HG03196 (cell line): Measurements from ENCODE around the gene SRF.
A peak's percentile ranks its signal among the peaks of the same experiment; 100 is the strongest.

Source experiments
- ATAC-seq: cut with Tn5 transposase; IDR thresholded peaks from one replicate; pipeline ENCODE4 v1.9.1; 2021; ENCODE audit not compliant: unreplicated experiment

Gene SRF

DNA sequence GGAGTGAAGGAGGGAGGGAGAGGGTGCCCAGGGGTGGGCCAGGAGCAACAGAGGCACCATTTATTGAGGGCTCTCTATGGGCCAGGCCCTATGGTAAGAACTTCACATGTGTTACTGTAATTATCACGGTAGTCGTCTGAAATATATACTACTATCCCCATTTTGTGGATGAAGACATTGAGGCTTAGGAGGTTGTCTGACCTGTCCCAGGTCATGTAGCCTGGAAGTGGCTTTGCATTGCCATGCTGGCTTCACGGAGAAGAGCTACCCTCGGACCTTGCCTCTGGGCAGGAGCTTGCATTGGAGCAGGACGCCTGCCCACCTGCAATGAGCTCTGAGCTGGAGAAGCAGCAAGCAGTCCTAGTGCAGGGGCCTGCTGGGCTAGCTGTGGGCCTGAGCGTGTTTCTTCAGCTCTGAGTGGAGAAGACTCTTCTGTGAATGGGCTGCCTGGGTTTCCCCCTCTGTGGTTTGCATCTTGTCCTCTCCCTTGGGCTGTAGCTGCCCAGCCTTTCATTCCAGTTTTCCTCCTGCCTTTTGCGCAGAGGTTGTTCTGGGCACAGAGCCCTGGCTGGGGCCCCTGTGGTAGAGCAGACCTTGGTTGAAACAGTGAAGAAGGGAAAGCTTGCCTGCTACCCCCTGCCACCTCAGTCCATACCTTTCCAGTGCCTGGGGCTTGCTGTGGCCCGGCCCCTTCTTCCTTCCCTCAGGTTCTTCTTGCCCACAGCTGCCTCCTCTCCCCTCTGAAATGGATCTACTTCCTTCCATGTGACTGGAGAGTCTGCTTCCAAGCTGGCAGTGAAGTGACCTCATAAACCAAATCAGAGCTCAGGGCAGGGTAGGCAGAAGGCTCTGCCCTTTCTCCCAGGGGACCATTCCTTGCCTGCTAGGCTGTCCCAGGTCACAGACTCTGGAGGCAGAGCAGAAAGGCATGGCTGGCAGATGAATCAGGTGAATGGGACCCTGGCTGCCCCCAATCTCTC, 24.1 kb upstream of the SRF start:
- ATAC-seq, result no peak

- no peak for ATAC-seq
Observed at GRCh38 chr6:43147691-43148477, 23.2 kb upstream of the SRF start.

DNA sequence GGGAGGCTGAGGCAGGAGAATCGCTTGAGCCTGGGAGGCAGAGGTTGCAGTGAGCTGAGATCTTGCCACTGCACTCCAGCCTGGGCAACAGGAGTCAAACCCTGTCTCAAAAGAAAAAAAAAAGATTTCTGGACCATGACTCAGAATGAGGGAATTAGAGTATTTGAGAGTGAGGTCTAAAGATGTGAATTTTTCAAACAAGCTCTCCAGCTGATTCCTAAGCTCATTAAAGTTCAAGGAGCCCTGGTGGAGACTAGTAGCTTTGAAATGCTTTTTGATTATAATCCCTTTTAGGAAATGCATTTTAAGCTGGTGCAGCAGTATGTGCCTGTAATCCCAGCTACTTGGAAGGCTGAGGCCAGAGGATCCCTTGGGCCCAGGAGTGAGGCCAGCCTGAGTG, 21.8 kb upstream of the SRF start:
- no peak for ATAC-seq

DNA sequence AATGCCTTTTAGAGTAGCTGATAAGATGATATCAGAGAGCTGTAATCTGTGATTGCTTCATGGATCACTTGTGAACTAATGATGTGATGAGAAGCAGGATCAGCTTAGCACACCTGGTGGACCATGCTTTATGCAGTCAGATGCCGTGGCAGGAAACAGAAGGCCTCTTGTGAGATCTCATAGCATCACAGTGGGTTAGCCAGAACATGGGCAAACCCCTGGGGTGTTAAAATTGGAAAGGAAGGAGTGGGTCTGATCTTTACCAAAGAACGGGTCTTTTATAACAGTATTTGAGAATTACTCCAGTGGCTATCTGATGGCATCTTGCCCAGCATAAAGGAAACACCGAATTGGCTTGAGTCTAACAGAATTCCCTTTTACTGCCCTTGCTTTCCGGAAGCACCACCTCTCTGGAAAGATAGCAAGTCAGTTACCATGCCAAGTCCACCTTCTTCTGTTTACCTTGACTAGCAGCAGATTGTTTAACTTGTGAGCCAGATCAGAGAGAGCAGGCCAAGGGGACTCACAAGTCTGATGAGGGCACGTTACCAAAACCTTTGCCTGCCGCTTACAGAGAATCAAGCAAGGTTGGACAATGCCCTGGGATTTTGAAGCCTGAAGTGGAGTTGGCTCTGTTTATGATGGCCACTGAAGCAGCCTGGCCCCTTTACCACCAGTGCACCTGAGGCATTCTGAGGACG, 20.9 kb upstream of the SRF start:
- no peak for ATAC-seq

GRCh38 chr6:43159599-43159998, 11.5 kb upstream of the SRF start:
- ATAC-seq, result no peak

GRCh38 chr6:43163899-43164298, 7.2 kb upstream of the SRF start:
- ATAC-seq, result no peak

DNA sequence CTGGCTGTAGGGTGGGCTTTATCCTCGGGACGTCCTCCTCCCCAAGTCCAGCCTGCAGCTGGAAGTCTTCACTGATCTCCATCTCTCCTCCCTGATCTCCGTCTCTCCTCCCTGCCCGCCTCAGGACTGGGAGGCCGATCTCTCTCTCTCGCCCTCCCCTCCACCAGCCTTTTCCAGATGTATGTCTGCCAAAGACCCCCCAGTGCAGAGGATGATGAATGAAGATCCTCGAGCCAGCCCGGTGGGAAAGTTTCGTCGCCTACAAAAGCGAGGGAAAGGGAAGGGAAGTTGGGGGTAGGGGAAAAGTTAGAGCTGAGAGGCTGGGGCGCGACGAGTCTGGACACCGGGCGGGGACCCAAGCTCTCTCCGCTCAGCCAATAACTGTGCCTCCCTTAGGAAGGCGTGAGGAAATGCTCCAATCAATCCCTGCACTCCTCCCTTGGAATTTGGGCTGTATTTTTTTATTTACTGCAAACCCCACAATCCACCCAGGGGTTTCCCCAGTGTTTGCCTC, 595 bp upstream of the SRF start:
- ATAC-seq, result no peak

DNA sequence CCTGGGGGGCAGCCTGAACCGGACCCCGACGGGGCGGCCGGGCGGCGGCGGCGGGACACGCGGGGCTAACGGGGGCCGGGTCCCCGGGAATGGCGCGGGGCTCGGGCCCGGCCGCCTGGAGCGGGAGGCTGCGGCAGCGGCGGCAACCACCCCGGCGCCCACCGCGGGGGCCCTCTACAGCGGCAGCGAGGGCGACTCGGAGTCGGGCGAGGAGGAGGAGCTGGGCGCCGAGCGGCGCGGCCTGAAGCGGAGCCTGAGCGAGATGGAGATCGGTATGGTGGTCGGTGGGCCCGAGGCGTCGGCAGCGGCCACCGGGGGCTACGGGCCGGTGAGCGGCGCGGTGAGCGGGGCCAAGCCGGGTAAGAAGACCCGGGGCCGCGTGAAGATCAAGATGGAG, 636 bp downstream of the SRF start:
- no peak for ATAC-seq

- no peak for ATAC-seq
Observed at GRCh38 chr6:43172104-43173007, 1.3 kb downstream of the SRF start.

DNA sequence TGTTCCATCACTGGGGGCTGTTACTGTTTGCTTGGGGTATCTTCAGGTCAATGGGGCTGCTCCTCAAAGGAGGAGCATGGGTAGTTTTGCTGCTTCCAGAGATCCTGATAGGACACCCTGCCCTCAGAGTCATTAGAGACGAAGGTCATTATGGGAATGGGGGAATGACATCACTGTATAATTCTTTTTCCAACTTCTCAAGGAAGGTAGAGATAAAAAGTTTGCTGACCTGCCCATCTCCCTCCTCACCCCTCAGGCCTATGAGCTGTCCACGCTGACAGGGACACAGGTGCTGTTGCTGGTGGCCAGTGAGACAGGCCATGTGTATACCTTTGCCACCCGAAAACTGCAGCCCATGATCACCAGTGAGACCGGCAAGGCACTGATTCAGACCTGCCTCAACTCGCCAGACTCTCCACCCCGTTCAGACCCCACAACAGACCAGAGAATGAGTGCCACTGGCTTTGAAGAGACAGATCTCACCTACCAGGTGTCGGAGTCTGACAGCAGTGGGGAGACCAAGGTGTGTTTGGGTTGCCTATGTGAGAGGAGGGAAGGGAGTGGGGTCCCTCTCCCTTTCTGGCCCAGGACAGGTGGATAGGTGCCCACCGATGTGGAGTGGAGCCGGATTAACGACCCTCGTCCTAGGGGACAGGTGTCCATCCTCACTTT, 2.7 kb downstream of the SRF start:
- ATAC-seq, result no peak

DNA sequence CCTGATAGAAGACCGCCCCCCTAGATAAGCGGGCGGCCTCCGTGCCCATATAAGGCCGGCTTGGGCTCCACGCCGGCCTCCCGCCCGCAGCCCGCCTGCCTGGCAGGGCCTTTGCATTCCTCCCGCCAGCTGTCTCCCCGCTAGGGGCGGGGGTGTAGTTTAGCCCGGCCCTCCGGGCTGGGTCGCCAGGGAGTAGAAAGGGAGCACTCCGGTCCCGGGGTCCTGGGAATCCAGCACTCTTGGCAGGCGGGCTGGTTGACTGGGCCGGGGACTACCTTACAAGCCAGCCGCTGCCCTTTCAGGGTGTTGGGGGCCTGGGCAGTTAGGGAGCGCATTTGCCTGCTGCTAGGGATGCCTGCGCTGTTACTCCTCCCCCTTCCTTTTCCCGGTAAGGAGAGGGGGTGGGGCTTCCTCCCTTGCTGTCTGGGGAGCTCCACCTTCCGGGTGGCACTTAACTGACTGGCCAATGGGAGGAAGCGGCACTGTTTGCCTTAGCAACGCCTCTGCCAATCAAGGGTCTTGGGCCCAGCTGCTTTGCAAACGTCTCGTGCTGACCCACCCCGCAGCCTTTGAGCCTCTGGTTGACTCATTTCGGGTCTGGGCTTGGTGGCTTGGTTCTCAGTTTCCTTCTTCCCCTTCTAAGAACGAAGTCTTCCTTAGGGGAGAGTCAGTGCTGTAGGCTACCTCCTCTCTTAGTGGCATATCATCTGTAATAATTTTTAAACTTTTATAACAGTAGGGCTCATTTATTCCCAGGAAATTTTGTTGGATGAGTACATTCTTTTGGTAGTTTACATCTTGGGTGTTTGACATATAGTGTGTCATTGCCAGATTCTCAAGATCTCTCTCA, 3.4 kb downstream of the SRF start:
- ATAC-seq, result peak; percentile 64

- ATAC-seq, result no peak
Observed at GRCh38 chr6:43175676-43176422, 4.8 kb downstream of the SRF start.

DNA sequence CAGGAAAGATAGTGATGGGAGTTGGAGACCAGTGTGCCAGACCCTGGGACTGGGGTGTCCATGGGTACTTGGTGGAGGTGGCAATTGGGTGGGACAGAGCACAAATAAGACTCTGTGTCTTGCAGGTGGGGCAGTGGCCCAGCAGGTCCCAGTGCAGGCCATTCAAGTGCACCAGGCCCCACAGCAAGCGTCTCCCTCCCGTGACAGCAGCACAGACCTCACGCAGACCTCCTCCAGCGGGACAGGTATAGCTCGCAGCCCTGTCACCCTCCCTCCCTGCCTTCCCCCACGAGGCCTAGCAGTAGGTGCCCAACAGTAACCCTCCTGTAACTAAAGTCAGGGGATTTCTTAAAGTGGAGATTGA, 5.3 kb downstream of the SRF start:
- ATAC-seq, result no peak

GRCh38 chr6:43178150-43178549, 7.1 kb downstream of the SRF start:
- no peak for ATAC-seq

- no peak for ATAC-seq
Observed at GRCh38 chr6:43178951-43179830, 8.1 kb downstream of the SRF start.

- ATAC-seq, result no peak
Observed at GRCh38 chr6:43180058-43180457, 9.0 kb downstream of the SRF start.

GRCh38 chr6:43180985-43181384, 9.9 kb downstream of the SRF start:
- no peak for ATAC-seq
